Activated CD4-positive, alpha-beta T cell treated with anti-CD3 and anti-CD28 coated beads, Interleukin-2, amount 50 U/mL, for 1 hour (primary cell): ENCODE measurements around the gene GLTP.
A peak's percentile ranks its signal among the peaks of the same experiment; 100 is the strongest.

Experiments
- DNase-seq: peaks from one replicate; pipeline ENCODE4 v3.0.0-alpha.2; 2020

Gene GLTP

GRCh38 chr12:109817627-109818231 is 62.6 kb downstream of the GLTP start:
- no peak for DNase-seq

DNA sequence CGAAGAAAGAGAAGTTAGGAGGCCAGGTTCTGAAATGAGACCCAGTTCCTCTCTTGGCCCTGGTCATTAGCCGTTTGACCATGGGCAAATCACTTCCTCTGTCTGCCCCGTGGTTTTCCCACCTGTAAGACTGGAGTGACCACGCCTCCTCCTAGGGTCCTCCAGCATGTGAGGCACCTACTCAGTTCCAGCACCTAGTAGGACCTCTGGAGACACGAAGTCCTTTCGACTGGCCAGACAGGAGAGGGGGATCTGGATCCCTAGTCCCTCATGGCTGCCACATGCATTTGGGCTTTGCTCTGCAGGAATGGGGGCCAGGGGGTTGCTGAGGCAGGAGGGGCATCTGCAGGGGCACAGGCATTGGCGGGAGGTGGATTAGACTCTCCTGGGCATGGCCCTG is 63.5 kb downstream of the GLTP start:
- no peak for DNase-seq

DNA sequence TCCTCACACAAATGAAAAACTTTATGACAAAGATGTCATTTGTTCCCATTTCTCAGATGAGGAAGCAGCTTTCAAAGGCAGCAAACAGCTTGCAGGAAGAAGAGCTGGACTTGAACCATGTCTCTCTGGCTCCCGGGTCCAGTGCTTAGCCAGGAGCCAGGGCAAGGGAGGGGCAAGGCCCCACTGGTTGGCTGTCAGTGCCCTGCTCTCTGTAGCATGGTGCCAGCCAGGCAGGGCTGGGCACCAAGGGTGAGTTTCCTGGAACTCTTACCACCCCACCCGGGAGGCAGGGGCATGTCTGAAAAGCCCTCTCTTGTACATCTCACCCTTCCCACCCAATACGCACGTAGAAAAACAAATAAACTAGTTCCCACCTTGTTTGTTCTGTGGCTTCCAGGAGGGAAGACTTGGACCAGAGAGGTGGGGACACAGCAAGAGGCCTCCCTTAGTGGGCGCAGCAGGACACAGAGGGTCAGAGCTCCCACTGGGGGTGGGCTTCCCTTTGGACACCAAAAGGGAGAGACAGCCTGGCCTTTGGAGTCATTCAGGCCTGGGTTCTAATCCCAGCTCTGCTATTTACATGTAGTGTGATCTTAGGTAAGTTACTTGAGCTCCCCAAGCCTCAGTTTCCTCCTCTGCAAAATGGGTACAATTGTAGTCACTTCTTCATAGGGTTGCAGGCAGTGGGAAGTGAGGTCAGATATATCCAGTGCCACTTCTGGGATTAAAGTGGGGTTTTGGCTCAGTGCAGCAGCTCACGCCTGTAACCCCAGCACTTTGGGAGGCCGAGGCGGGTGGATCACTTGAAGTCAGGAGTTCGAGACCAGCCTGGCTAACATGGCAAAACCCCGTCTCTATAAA is 64.4 kb downstream of the GLTP start:
- no peak for DNase-seq

DNA sequence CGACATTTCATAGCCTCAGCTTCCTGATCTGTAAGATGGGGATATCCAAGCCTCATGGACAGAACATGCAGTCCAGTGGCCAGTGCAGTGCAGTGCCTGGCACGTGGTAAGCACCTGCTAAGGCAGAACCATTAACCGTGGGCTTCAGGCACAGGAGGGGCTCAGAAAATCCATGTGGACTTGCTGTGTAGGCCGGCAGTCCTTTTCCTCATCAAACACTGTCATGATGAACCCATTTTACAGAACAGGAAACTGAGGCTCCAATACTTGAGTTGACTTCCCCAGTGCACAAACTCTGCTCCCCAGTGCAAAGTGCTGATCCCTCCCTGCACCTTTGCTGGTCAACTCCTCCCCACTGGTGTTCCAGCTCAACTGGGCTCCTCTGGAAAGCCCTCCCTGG is 65.1 kb downstream of the GLTP start:
- DNase-seq = no peak

DNA sequence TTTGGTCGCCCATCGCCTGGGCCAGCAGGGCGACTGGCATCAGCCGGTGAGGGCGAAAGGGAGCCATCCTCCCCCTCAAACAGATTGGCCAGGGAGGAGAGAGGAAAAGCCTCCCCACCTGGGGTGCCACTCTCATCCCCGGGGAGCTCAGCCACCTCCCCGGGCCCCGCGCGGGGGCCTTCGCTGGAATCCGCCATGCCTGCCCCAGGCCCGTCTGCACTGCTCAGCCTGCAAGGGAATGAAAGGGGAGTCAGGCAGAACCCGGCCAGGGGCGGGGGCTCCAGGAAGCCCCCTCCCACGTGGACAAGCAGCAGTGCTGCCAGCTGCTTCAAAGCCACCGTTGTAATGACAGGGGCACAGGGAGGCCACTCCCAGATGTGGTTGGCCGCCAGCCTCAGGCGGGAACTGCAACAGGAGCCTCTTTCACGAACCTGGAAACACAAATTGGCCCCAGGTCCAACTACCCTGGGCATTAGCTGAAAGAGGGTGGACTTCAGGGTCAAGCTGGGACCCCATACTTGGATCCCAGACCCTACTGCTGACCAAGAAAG is 65.7 kb downstream of the GLTP start:
- no peak for DNase-seq

- no peak for DNase-seq
These were observed 66.4 kb downstream of the GLTP start for GRCh38 chr12:109813810-109814416.

DNA sequence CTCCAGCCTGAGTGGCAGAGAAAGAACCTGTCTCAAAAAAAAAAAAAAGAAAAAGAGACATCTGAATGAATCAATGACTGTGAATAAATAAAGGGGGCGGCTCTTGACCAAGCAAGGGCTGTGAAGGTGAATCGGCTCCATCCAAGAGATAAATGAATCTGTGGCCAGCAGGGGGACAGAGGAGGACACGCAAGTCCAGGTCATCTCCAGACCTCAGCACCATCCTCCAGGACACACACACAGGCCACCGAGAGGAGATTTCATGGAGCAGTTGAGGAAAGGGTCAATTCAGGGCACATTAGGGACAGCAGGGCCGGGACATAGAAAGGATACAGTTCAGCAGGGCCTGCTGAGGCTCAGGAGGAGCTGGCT is 68.7 kb downstream of the GLTP start:
- no peak for DNase-seq

GRCh38 chr12:109810954-109811623 is 69.3 kb downstream of the GLTP start:
- no peak for DNase-seq

GRCh38 chr12:109808876-109809646 is 71.3 kb downstream of the GLTP start:
- no peak for DNase-seq

DNA sequence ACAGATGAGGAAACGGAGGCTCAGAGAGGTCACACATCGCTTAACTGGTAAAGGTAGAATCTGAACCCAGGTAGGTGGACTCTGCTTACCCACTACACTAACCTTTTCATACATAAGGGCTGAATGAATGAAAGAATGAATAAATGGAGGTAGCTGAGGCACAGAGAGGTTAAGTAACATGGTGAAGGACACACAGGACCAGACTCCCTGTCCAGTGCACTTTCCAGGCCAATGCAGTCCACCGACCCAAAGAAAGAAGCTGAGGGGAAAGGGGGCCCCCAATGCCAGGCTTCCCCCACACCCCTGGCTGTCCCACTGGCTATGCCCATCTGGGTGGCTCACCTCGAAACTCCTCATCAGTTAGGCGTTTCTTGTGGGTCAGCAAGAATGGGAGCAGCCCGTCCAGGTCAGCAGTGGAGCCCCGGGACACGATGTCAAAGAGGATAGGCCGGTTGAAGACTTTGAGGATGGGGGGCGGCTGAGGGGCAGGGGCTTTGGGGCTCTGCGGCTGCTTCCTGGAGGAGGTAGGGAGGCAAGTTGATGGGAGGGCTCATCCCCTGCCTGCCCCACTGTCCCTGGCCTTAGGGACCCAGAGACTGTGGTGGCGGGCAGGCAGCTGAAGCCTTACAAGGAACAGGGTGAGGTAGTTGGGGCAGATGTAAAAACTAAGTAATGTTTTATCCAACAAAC is 72.2 kb downstream of the GLTP start:
- no peak for DNase-seq

DNA sequence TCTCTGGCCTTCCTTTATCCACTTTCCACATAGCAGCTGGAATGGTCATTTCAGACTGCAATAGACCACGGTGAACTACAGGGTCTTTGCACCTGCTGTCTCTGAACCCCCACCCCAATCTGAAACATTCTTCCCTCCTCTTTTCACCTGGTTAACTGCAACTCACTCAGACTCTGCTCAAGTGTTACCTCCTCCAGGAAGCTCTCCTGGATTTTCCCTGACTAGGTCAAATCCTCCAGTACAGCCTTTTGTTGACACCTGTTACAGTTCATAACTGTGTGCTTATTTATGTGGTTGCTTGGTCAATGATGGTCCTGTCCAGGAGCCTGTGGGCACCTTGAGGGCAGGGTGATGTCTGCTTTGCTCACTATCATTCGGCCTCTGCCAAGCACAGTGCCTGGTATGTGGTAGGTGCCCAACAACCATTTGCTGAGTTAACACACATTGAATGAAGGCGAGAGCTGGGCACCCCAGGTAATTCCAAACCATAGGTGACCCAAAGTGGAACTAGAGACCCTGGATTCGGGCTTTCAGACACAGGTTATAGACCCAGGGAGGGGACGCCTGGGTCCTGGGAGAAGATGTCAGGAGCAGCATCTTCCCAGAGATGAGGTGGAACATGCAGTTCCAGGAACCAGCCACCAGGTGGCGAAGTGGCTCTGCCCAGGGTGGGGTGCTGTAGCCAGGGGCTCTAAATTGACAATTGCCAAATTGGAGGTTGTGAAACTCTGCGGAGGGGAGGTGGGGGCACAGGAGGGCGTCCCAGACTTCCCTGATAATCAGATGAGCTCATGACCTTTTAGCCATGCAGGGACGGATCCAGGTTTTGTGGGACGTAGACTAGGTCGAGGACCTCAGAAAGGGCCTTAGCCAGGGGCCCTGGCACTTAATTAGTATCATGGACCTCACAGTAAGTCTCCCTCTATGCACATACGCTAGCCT is 75.2 kb downstream of the GLTP start:
- DNase-seq = peak; percentile 62

- no peak for DNase-seq
These were observed 76.7 kb downstream of the GLTP start for GRCh38 chr12:109803678-109804077.

GRCh38 chr12:109802828-109803227 is 77.5 kb downstream of the GLTP start:
- DNase-seq = no peak
